KMS-11 (cell line): ENCODE results near the gene PHACTR1.

Source experiments
- H2AFZ ChIP-seq: fragments of 200-600 bp; sonication (generic); 2 replicates; pipeline ENCODE4 v1.6.1; 2016; ENCODE audit warnings: antibody characterized with exemption, mixed run types, low read depth
- H3K27ac ChIP-seq: fragments of 200-600 bp; sonication (generic); 2 replicates; pipeline ENCODE4 v1.6.1; 2016; ENCODE audit warnings: mild to moderate bottlenecking, mixed run types
- H3K27me3 ChIP-seq: fragments of 200-600 bp; sonication (generic); 2 replicates; pipeline ENCODE4 v1.6.1; 2017; ENCODE audit warnings: mild to moderate bottlenecking, low read depth, mixed run types, moderate library complexity; ENCODE audit not compliant: insufficient read depth
- H3K36me3 ChIP-seq: fragments of 200-600 bp; sonication (generic); 2 replicates; pipeline ENCODE4 v1.6.1; 2017; ENCODE audit warnings: mild to moderate bottlenecking, mixed run types; ENCODE audit not compliant: insufficient read depth
- H3K4me1 ChIP-seq: fragments of 200-600 bp; sonication (generic); 2 replicates; pipeline ENCODE4 v1.6.1; 2016; ENCODE audit warnings: mild to moderate bottlenecking, low read depth, mixed run types; ENCODE audit not compliant: poor library complexity, severe bottlenecking
- H3K4me2 ChIP-seq: fragments of 200-600 bp; sonication (generic); 2 replicates; pipeline ENCODE4 v1.7.0; 2016; ENCODE audit warnings: mild to moderate bottlenecking, mixed run types
- H3K4me3 ChIP-seq: fragments of 200-600 bp; sonication (generic); IDR thresholded peaks from 2 replicates; pipeline ENCODE4 v1.6.1; 2017; ENCODE audit warnings: low read depth, low read length, mixed read lengths; ENCODE audit not compliant: insufficient read depth
- H3K79me2 ChIP-seq: fragments of 200-600 bp; sonication (generic); 2 replicates; pipeline ENCODE4 v1.6.1; 2016; ENCODE audit warnings: low read depth, mixed run types; ENCODE audit not compliant: insufficient read depth
- H3K9ac ChIP-seq: fragments of 200-600 bp; sonication (generic); 2 replicates; pipeline ENCODE4 v1.6.1; 2016; ENCODE audit warnings: mild to moderate bottlenecking, mixed run types
- H4K20me1 ChIP-seq: fragments of 200-600 bp; sonication (generic); 2 replicates; pipeline ENCODE4 v1.6.1; 2016; ENCODE audit warnings: mild to moderate bottlenecking, mixed run types; ENCODE audit not compliant: insufficient read depth
- TF ChIP-seq, protein P1 (sequence below): fragments of 200-600 bp; sonication (generic); conservative IDR thresholded peaks from 2 replicates; pipeline ENCODE4 v1.6.1; 2017; ENCODE audit warnings: low read depth, mild to moderate bottlenecking, antibody characterized with exemption, low read length, moderate library complexity, mixed read lengths

Gene PHACTR1

DNA sequence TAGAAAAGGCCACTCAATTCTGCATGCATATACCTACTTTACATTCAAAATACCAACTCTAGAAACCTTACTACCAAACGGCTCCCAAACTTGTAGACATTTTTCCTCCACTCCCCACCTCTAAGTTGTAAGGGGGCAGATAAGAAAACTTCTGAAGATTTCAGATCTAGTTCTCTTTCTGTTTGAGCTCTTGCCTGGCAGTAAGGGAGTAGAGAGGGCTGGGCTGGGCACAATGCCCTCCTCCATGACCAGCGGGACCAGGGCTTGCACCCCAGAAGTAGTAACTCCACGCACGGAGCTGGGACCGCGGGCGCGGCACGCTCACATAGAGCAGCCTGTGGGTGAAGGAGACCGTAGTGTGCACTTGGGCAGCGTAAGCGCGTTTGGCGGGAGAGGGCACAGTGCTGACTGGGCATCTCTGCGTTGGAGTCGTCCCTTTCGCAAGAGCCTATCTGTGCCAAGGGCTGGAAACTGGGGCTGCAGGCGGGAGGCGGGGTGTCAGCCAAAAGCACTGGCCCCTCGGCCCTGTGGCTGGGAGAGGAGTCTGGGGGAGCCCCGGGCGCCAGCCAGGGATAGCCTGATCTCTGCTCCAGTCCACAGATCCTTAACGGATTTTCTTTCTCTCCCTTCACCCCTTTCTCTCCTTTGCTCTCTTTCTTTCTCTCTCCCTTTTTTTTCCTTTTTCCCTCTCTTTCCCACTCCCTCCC, 32.4 kb downstream of the PHACTR1 start:
- no peak overlapping the region for H3K4me3 ChIP-seq
- H4K20me1 ChIP-seq, result no peaks in the 10 kb centered on the region
- no peak overlapping the region for H3K27ac ChIP-seq
- no peak overlapping the region for H2AFZ ChIP-seq
- H3K79me2 ChIP-seq, result no peaks in the 10 kb centered on the region
- no peak overlapping the region for H3K9ac ChIP-seq
- no peaks in the 10 kb centered on the region for H3K36me3 ChIP-seq
- no peaks in the 10 kb centered on the region for H3K27me3 ChIP-seq
- no peak overlapping the region for H3K4me2 ChIP-seq
- H3K4me1 ChIP-seq, result no peaks in the 10 kb centered on the region
- TF ChIP-seq, protein P1, sequence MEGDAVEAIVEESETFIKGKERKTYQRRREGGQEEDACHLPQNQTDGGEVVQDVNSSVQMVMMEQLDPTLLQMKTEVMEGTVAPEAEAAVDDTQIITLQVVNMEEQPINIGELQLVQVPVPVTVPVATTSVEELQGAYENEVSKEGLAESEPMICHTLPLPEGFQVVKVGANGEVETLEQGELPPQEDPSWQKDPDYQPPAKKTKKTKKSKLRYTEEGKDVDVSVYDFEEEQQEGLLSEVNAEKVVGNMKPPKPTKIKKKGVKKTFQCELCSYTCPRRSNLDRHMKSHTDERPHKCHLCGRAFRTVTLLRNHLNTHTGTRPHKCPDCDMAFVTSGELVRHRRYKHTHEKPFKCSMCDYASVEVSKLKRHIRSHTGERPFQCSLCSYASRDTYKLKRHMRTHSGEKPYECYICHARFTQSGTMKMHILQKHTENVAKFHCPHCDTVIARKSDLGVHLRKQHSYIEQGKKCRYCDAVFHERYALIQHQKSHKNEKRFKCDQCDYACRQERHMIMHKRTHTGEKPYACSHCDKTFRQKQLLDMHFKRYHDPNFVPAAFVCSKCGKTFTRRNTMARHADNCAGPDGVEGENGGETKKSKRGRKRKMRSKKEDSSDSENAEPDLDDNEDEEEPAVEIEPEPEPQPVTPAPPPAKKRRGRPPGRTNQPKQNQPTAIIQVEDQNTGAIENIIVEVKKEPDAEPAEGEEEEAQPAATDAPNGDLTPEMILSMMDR, result no peak

DNA sequence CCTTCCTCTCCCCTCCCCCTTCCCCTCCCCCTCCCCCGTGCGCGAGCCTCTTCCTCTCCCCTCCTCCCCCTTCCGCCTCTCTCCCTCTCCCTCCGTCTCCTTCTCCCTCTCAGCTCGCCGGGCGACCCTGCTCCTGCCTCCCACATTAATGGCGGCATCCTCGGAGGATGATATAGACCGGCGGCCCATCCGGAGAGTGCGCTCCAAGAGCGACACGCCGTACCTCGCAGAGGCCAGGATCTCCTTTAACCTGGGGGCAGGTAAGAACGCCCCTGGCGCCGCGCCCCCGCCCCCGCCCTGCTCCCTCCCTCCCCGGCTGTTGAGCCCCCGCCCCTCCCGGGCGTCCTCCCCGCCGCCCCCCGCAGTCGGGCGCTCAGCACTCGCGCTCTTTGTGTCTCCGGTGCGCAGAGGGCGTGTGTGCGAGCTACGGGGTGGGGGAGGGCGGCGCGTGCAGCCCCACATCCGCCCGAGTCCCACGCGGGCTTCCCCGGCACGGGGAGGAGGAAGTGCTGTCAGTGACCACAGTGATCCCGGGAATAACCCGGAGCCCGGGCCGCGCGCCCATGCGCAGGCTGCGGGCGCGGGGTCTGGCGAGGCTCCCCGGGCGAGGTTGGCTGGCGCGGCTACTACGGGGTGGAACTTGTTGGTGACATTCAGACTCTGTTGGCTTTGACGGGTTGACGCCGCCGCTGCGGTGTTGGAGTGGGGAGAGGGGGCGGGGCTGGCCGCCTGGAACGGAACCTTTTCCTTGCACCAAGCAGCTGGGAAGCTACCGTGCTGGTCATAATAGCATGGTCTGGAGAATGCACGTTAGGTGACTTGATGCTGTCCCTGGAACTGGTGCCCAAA, 33.2 kb downstream of the PHACTR1 start:
- Histone ChIP-seq H4K20me1 (no peaks in the 10 kb centered on the region), H3K4me2 (no peak overlapping the region), H3K4me3 (no peak overlapping the region), H3K36me3 (no peaks in the 10 kb centered on the region), H3K4me1 (no peaks in the 10 kb centered on the region), H3K27ac (no peak overlapping the region), H3K27me3 (no peaks in the 10 kb centered on the region), H2AFZ (no peak overlapping the region), H3K9ac (no peak overlapping the region), H3K79me2 (no peaks in the 10 kb centered on the region)
- TF ChIP-seq, protein P1, result no peak

DNA sequence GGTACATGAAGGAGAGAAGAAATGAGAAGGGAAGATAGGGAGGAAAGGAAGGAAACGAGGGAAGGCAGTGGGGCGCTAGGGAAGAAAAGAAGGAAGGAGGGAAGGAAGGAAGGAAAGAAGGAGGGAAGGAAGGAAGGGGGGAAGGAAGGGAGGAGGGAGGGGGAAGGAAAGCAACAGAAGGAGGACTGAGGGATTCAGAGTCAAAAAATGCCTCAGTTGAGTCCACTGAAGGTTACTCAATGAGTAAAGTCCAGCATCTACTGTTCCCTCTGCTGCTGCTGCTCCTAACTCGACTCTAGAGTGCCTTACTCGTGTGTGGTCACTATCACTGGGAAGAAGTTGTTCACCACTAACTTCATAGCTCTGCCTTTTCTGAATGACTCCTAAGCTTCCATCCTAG, 33.8 kb downstream of the PHACTR1 start:
- Histone ChIP-seq H3K27ac (no peak overlapping the region), H3K79me2 (no peaks in the 10 kb centered on the region), H3K4me1 (no peaks in the 10 kb centered on the region), H2AFZ (no peak overlapping the region), H3K36me3 (no peaks in the 10 kb centered on the region), H3K4me2 (no peak overlapping the region), H3K27me3 (no peaks in the 10 kb centered on the region), H3K9ac (no peak overlapping the region), H3K4me3 (no peak overlapping the region), H4K20me1 (no peaks in the 10 kb centered on the region)
- TF ChIP-seq, protein P1, result no peak

DNA sequence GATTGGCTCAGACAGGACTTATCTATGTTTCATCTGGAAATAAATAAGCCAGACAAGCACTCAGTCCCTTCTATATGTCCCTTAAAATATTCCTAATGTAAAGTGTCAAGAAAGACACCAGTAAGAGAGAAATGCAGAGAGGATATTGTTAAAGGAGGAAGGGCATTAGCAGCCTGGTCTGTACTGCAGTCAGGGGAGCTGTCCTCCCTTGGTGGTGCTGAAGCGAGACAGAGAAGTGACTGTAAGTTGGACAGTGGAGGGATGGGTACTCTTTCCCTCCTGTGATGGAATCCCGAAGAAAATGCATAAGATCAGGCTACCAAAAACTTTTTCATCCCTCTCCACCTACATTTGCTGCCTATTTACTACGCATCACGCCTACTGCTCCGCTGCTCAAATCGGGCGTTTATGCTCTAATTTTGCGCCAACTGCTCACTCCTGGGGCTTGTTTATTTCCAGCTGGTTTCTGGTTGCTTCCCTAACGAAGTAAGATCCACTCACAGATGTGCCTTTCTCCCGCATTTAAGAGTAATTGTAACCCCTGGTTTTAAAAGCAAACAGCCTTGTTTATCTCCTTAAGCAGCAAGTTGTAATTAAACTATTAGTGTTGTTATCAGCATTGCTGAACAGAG, 35.2 kb downstream of the PHACTR1 start:
- no peak overlapping the region for H2AFZ ChIP-seq
- H4K20me1 ChIP-seq, result no peaks in the 10 kb centered on the region
- TF ChIP-seq, protein P1, result no peak
- no peaks in the 10 kb centered on the region for H3K36me3 ChIP-seq
- no peak overlapping the region for H3K4me3 ChIP-seq
- no peaks in the 10 kb centered on the region for H3K79me2 ChIP-seq
- no peak overlapping the region for H3K27ac ChIP-seq
- no peaks in the 10 kb centered on the region for H3K27me3 ChIP-seq
- H3K4me1 ChIP-seq, result no peaks in the 10 kb centered on the region
- no peak overlapping the region for H3K9ac ChIP-seq
- H3K4me2 ChIP-seq, result no peak overlapping the region
